ENCODE data around the gene PDGFA.

Gene PDGFA

DNA sequence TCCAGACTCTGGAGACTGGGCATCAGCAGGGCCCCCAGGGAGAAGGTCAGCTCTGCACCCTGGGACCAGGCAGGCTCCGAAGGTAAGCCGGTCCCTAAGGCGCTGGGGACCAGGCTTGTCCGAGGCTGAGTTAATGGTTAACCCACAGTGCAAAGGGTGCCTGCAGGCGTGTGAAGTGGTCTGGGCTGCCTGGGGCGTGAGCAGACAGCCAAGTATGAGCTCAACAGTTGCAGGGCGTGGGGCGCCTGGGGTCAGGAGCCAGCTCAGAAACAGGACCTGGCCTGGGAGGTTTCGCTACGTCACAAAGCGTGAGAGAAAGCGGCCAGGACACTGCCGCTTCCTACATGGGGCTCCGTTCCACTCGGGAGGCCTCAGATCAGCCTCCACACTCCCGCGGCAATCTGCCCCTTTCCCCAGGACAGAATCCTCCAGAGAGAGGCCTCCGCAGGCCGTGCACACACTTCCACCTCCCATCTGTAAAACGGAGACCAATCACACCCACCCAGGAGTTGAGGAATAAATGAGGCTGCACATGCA, 16.0 kb downstream of the PDGFA start:
- TF ChIP-seq FOXM1 (IDR thresholded peaks at IDR 0.05; ENCODE audit: borderline replicate concordance, low read depth): no peak
- TF ChIP-seq TAF1 (IDR thresholded peaks at IDR 0.05; ENCODE audit: low read depth): no peak
- no peak for TF ChIP-seq TCF12 (IDR thresholded peaks at IDR 0.05; ENCODE audit: low read depth)
- no peak for TF ChIP-seq NFIC (IDR thresholded peaks at IDR 0.05)
- TF ChIP-seq, protein P1, sequence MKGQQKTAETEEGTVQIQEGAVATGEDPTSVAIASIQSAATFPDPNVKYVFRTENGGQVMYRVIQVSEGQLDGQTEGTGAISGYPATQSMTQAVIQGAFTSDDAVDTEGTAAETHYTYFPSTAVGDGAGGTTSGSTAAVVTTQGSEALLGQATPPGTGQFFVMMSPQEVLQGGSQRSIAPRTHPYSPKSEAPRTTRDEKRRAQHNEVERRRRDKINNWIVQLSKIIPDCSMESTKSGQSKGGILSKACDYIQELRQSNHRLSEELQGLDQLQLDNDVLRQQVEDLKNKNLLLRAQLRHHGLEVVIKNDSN (IDR thresholded peaks at IDR 0.05): no peak
- TF ChIP-seq, protein P2, sequence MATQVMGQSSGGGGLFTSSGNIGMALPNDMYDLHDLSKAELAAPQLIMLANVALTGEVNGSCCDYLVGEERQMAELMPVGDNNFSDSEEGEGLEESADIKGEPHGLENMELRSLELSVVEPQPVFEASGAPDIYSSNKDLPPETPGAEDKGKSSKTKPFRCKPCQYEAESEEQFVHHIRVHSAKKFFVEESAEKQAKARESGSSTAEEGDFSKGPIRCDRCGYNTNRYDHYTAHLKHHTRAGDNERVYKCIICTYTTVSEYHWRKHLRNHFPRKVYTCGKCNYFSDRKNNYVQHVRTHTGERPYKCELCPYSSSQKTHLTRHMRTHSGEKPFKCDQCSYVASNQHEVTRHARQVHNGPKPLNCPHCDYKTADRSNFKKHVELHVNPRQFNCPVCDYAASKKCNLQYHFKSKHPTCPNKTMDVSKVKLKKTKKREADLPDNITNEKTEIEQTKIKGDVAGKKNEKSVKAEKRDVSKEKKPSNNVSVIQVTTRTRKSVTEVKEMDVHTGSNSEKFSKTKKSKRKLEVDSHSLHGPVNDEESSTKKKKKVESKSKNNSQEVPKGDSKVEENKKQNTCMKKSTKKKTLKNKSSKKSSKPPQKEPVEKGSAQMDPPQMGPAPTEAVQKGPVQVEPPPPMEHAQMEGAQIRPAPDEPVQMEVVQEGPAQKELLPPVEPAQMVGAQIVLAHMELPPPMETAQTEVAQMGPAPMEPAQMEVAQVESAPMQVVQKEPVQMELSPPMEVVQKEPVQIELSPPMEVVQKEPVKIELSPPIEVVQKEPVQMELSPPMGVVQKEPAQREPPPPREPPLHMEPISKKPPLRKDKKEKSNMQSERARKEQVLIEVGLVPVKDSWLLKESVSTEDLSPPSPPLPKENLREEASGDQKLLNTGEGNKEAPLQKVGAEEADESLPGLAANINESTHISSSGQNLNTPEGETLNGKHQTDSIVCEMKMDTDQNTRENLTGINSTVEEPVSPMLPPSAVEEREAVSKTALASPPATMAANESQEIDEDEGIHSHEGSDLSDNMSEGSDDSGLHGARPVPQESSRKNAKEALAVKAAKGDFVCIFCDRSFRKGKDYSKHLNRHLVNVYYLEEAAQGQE (IDR thresholded peaks at IDR 0.05; ENCODE audit: low read depth): no peak
- TF ChIP-seq, protein P3, sequence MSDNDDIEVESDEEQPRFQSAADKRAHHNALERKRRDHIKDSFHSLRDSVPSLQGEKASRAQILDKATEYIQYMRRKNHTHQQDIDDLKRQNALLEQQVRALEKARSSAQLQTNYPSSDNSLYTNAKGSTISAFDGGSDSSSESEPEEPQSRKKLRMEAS (IDR thresholded peaks at IDR 0.05): no peak
- no peak for TF ChIP-seq TEAD4 (IDR thresholded peaks at IDR 0.05)
- TF ChIP-seq EGR1 (IDR thresholded peaks at IDR 0.05): no peak

DNA sequence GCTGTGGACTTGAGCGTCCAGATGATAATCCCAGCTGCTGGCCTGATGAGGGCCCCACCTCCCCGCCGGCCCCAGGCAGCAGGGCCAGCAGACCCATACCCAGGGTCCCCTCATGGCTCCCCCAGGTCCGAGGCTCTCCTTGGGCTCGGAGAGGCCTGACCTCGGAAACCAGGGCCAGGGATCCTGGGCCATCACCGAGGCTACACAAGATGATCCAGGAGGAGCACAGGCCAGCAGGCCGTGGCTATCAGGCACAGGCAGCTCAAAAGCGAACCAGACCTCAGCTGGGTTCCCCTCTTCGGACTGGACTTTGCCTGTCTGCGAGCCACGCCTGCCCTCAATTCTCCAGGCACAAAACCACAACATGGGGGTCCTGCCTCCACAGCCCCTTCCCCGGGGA, 17.4 kb downstream of the PDGFA start:
- TF ChIP-seq YY1 (IDR thresholded peaks at IDR 0.05; ENCODE audit: low read depth) (no peak), TAF1 (IDR thresholded peaks at IDR 0.05; ENCODE audit: low read depth) (no peak), RAD21 (IDR thresholded peaks at IDR 0.05; ENCODE audit: low read depth) (no peak), ZBTB7A (IDR thresholded peaks at IDR 0.05; ENCODE audit: low read depth) (no peak), TCF12 (IDR thresholded peaks at IDR 0.05; ENCODE audit: low read depth) (no peak)
- TF ChIP-seq, protein P3 (IDR thresholded peaks at IDR 0.05): no peak
- TF ChIP-seq, protein P1 (IDR thresholded peaks at IDR 0.05): no peak
- TF ChIP-seq, protein P2 (IDR thresholded peaks at IDR 0.05; ENCODE audit: low read depth): no peak

DNA sequence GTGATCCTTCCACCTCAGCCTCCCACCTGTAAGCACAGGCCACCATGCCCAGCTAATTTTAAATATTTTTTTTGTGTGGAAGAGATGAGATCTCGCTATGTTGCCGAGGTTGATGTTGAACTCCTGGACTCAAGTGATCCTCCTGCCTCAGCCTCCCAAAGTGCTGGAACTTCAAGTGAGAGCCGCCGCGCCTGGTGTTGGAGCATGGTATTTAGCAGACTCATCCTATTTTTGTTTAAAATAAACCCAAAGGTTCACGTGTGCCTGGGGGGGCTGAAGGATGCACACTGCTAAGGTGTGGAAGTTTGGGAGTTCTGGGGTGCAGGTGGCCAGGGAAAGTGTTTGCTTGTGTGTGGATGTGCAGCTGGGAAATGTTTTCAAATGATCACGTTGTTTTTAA, 18.1 kb downstream of the PDGFA start:
- TF ChIP-seq TCF12 (IDR thresholded peaks at IDR 0.05; ENCODE audit: low read depth) (no peak), TEAD4 (IDR thresholded peaks at IDR 0.05) (no peak), ZBTB7A (IDR thresholded peaks at IDR 0.05; ENCODE audit: low read depth) (no peak), CREB1 (IDR thresholded peaks at IDR 0.05; ENCODE audit: low read depth) (no peak), TAF1 (IDR thresholded peaks at IDR 0.05; ENCODE audit: low read depth) (no peak), EP300 (IDR thresholded peaks at IDR 0.05; ENCODE audit: borderline replicate concordance) (no peak), YY1 (IDR thresholded peaks at IDR 0.05; ENCODE audit: low read depth) (no peak), NFIC (IDR thresholded peaks at IDR 0.05) (no peak), RAD21 (IDR thresholded peaks at IDR 0.05; ENCODE audit: low read depth) (no peak), CEBPB (IDR thresholded peaks at IDR 0.05) (no peak), FOXM1 (IDR thresholded peaks at IDR 0.05; ENCODE audit: borderline replicate concordance, low read depth) (no peak), EGR1 (IDR thresholded peaks at IDR 0.05) (no peak)
- TF ChIP-seq, protein P2 (IDR thresholded peaks at IDR 0.05; ENCODE audit: low read depth): no peak
- TF ChIP-seq, protein P1 (IDR thresholded peaks at IDR 0.05): no peak
- TF ChIP-seq, protein P3 (IDR thresholded peaks at IDR 0.05): no peak

Measured in Ishikawa (cell line).